DND-41 (cell line): ENCODE data around the gene SEMA5A.

ENCODE experiments used
- ATAC-seq: fragments of 200-7000 bp; cut with Tn5 transposase; 3 replicates; pipeline ENCODE4 v1.9.1; 2021; ENCODE audit warnings: low read depth; ENCODE audit not compliant: insufficient read depth
- DNase-seq: peaks from one replicate; pipeline ENCODE4 v3.0.0-alpha.2; 2020
- H2AFZ ChIP-seq: 2 replicates; pipeline ENCODE4 v1.6.0; 2012; ENCODE audit warnings: low read depth, low read length
- H3K27ac ChIP-seq: 2 replicates; pipeline ENCODE4 v1.5.1; 2012; ENCODE audit warnings: low read length, inconsistent platforms
- H3K27me3 ChIP-seq: fragments of 200-600 bp; sonication (generic); 2 replicates; pipeline ENCODE4 v1.6.0; 2012; ENCODE audit warnings: low read length, mild to moderate bottlenecking, inconsistent platforms; ENCODE audit not compliant: insufficient read depth, poor library complexity
- H3K36me3 ChIP-seq: 2 replicates; pipeline ENCODE4 v1.5.1; 2012; ENCODE audit warnings: low read length, inconsistent platforms; ENCODE audit not compliant: insufficient read depth
- H3K4me1 ChIP-seq: 2 replicates; pipeline ENCODE4 v1.5.1; 2012; ENCODE audit warnings: mild to moderate bottlenecking, low read length; ENCODE audit not compliant: insufficient read depth
- H3K4me2 ChIP-seq: 2 replicates; pipeline ENCODE4 v1.6.0; 2012; ENCODE audit warnings: mild to moderate bottlenecking, moderate library complexity, low read length, inconsistent platforms; ENCODE audit not compliant: insufficient read depth
- H3K4me3 ChIP-seq, 2 experiments: fragments of 200-600 bp in 1 of 2; shearing (Covaris generic) in 1 of 2; 2 replicates each; pipeline ENCODE4 v1.5.1; 2012 to 2016; ENCODE audit warnings: inconsistent platforms in 2 of 2, low read length in 2 of 2, mild to moderate bottlenecking in 2 of 2, low read depth in 1 of 2, moderate library complexity in 1 of 2
- H3K79me2 ChIP-seq: 2 replicates; pipeline ENCODE4 v1.6.0; 2012; ENCODE audit warnings: low read length, inconsistent platforms; ENCODE audit not compliant: insufficient read depth
- H3K9ac ChIP-seq: 2 replicates; pipeline ENCODE4 v1.6.0; 2012; ENCODE audit warnings: low read depth, mild to moderate bottlenecking, inconsistent platforms, low read length, moderate library complexity
- H3K9me3 ChIP-seq: 2 replicates; pipeline ENCODE4 v1.5.1; 2012; ENCODE audit warnings: low read length, moderate library complexity, mild to moderate bottlenecking, inconsistent platforms; ENCODE audit not compliant: insufficient read depth, severe bottlenecking
- H4K20me1 ChIP-seq: 2 replicates; pipeline ENCODE4 v1.6.0; 2012; ENCODE audit warnings: low read length; ENCODE audit not compliant: insufficient read depth
- EZH2 ChIP-seq: IDR thresholded peaks from 3 replicates; pipeline ENCODE4 v1.6.1; 2012; ENCODE audit warnings: borderline replicate concordance, low read depth, mild to moderate bottlenecking, moderate library complexity, low read length, inconsistent platforms; ENCODE audit not compliant: severe bottlenecking
- TF ChIP-seq, protein P1 (sequence below): IDR thresholded peaks from 2 replicates; pipeline ENCODE4 v1.5.1; 2012; ENCODE audit warnings: borderline replicate concordance, low read length, moderate library complexity, mild to moderate bottlenecking; ENCODE audit not compliant: poor library complexity, severe bottlenecking; ENCODE audit errors: extremely low read depth

SEMA5A gene

DNA sequence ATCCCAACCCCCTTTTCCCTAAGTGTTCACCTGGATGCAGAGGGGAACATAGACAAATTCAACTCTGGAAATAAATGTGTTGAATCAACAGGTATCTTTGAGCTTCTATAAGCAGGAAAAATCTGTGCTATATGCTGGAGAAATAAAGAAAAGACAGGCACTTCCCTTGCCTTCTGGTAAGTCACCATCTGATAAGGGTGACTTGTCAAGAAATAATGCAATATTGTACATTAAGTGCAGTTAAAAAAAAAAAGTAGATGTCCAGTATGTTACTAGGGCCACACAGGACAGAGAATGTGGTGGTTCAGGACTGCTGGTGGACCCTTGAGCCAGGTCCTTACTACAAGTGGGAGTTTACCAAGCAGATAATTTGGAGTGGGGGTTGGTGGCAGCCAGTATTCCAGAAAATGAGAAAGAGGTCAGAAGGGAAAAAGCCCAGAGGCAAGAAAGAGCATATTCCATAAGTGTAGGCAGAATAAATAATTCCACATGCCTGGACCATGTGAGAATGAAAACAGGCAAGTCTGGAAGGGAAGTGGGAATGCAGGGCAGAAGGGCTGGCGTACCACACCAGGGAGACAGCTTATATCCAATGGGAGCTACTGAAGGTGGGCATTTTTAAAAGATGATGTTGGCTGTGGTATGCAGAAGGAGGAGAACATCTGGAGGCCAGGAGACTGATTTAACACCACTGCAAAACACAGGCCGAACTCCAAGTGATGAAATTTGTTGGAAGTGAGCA, 209.9 kb downstream of the SEMA5A start:
- no peak for DNase-seq
- Histone ChIP-seq H3K4me2 (no peak overlapping the region), H3K36me3 (no peaks in the 10 kb centered on the region), H3K79me2 (no peaks in the 10 kb centered on the region), H3K9ac (no peak overlapping the region), H3K4me3 (no peak overlapping the region), H3K27me3 (no peaks in the 10 kb centered on the region), H3K4me1 (no peaks in the 10 kb centered on the region), H3K9me3 (no peaks in the 10 kb centered on the region), H4K20me1 (no peaks in the 10 kb centered on the region), H3K27ac (no peak overlapping the region), H2AFZ (no peak overlapping the region)
- no peak for TF ChIP-seq EZH2
- TF ChIP-seq, protein P1, sequence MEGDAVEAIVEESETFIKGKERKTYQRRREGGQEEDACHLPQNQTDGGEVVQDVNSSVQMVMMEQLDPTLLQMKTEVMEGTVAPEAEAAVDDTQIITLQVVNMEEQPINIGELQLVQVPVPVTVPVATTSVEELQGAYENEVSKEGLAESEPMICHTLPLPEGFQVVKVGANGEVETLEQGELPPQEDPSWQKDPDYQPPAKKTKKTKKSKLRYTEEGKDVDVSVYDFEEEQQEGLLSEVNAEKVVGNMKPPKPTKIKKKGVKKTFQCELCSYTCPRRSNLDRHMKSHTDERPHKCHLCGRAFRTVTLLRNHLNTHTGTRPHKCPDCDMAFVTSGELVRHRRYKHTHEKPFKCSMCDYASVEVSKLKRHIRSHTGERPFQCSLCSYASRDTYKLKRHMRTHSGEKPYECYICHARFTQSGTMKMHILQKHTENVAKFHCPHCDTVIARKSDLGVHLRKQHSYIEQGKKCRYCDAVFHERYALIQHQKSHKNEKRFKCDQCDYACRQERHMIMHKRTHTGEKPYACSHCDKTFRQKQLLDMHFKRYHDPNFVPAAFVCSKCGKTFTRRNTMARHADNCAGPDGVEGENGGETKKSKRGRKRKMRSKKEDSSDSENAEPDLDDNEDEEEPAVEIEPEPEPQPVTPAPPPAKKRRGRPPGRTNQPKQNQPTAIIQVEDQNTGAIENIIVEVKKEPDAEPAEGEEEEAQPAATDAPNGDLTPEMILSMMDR, result no peak
- ATAC-seq, result no peak

- H3K4me2 ChIP-seq, result no peak overlapping the region
- H3K9ac ChIP-seq, result no peak overlapping the region
- ATAC-seq (no peak), DNase-seq (no peak)
- H2AFZ ChIP-seq, result no peak overlapping the region
- H3K27ac ChIP-seq, result no peak overlapping the region
- no peaks in the 10 kb centered on the region for H3K27me3 ChIP-seq
- no peaks in the 10 kb centered on the region for H3K36me3 ChIP-seq
- H3K79me2 ChIP-seq, result no peaks in the 10 kb centered on the region
- H3K4me3 ChIP-seq, result no peak overlapping the region
- no peaks in the 10 kb centered on the region for H3K4me1 ChIP-seq
- no peaks in the 10 kb centered on the region for H3K9me3 ChIP-seq
- no peak for TF ChIP-seq EZH2
- TF ChIP-seq, protein P1, result no peak
- H4K20me1 ChIP-seq, result no peaks in the 10 kb centered on the region
Observed at GRCh38 chr5:9335269-9335668, 210.6 kb downstream of the SEMA5A start.

DNA sequence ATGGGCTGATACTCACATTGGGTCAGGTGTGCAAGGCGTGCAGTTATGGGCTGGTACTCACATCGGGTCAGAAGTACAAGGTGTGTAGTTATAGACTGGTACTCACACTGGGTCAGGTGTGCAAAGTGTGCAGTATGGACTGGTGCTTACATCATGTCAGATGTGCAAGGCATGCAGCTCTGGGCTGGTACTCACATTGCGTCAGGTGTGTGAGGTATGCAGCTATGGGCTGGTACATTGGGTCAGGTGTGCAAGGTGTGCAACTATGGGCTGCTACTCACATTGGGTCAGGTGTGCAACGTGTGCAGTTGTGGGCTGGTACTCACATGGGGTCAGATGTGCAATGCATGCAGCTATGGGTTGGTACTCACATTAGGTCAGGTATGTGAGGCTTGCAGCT, 213.8 kb downstream of the SEMA5A start:
- no peak overlapping the region for H3K9ac ChIP-seq
- H3K4me3 ChIP-seq, result no peak overlapping the region
- H3K36me3 ChIP-seq, result no peaks in the 10 kb centered on the region
- no peaks in the 10 kb centered on the region for H3K4me1 ChIP-seq
- DNase-seq (no peak), ATAC-seq (no peak)
- no peaks in the 10 kb centered on the region for H4K20me1 ChIP-seq
- H3K79me2 ChIP-seq, result no peaks in the 10 kb centered on the region
- H3K27me3 ChIP-seq, result no peaks in the 10 kb centered on the region
- no peaks in the 10 kb centered on the region for H3K9me3 ChIP-seq
- no peak overlapping the region for H2AFZ ChIP-seq
- no peak overlapping the region for H3K4me2 ChIP-seq
- TF ChIP-seq, protein P1, result no peak
- TF ChIP-seq EZH2, result no peak
- no peak overlapping the region for H3K27ac ChIP-seq
